DMS53 treated with DMSO at 0.1 percent for 48 hours (cell line): ENCODE measurements around the gene GATA5.

Experiments used
- DNase-seq: peaks from one replicate; lab custom pipeline; 2025; ENCODE audit not compliant: unreplicated experiment; lab: John Stamatoyannopoulos, UW

The GATA5 gene

GRCh38 chr20:62488470-62488869 is 12.7 kb upstream of the GATA5 start:
- DNase-seq, result no peak

- DNase-seq, result no peak
Measured at GRCh38 chr20:62487561-62488354, 12.0 kb upstream of the GATA5 start.

- no peak for DNase-seq
Measured at GRCh38 chr20:62487118-62487517, 11.3 kb upstream of the GATA5 start.

GRCh38 chr20:62486484-62486883 is 10.7 kb upstream of the GATA5 start:
- no peak for DNase-seq

- no peak for DNase-seq
Measured at GRCh38 chr20:62485701-62486089, 9.9 kb upstream of the GATA5 start.

GRCh38 chr20:62485062-62485700 is 9.4 kb upstream of the GATA5 start:
- DNase-seq, result no peak

GRCh38 chr20:62484478-62484877 is 8.7 kb upstream of the GATA5 start:
- DNase-seq, result no peak

- no peak for DNase-seq
Measured at GRCh38 chr20:62483613-62484458, 8.0 kb upstream of the GATA5 start.

- no peak for DNase-seq
Measured at GRCh38 chr20:62482974-62483373, 7.2 kb upstream of the GATA5 start.

GRCh38 chr20:62482146-62482809 is 6.5 kb upstream of the GATA5 start:
- DNase-seq, result no peak

GRCh38 chr20:62481425-62482145 is 5.8 kb upstream of the GATA5 start:
- DNase-seq, result no peak

- DNase-seq, result no peak
Measured at GRCh38 chr20:62480318-62480717, 4.5 kb upstream of the GATA5 start.

- no peak for DNase-seq
Measured at GRCh38 chr20:62479656-62480055, 3.9 kb upstream of the GATA5 start.

GRCh38 chr20:62479156-62479555 is 3.4 kb upstream of the GATA5 start:
- no peak for DNase-seq

- no peak for DNase-seq
Measured at GRCh38 chr20:62477669-62478455, 2.1 kb upstream of the GATA5 start.

- no peak for DNase-seq
Measured at GRCh38 chr20:62476056-62476838, 452 bp upstream of the GATA5 start.

GRCh38 chr20:62475027-62475771 is 596 bp downstream of the GATA5 start:
- no peak for DNase-seq

GRCh38 chr20:62474604-62475026 is 1.2 kb downstream of the GATA5 start:
- no peak for DNase-seq
